ENCODE data around the gene STK32B.

DNA sequence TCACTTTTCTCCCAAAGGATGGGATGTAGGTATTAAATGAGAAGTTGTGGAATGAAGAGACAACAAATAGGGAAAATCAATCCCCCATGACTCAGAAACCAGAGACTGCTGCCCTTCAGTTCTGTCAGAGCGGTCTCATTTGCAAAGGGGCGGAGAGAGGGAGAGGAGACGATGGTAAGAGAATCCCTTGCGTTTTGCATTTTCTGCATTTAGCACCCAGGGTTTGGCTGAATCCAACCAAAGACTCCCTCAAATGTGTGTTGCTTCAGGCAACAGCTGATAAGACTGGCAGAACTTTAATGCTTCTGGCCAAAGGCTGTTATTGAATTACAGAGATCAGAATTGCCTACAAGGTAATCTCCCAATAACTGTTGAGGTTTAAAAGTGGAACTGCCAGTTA is 426.9 kb downstream of the STK32B start:
- TF ChIP-seq CTCF (conservative IDR thresholded peaks at IDR 0.05), result no peak
- TF ChIP-seq ZFX (IDR thresholded peaks at IDR 0.05), result no peak

Data from C4-2B (cell line).